Measurements from ENCODE around the gene KLF9.

Gene KLF9

GRCh38 chr9:70413799-70414775, at the start of gene KLF9:
KLF9 (minus strand) TSS chr9:70414657; CDS start chr9:70413363, 1,294 bp downstream.
- peak; percentile 55 to 81 for DNase-seq (ENCODE audit: low read depth in 2 of 2)

DNA sequence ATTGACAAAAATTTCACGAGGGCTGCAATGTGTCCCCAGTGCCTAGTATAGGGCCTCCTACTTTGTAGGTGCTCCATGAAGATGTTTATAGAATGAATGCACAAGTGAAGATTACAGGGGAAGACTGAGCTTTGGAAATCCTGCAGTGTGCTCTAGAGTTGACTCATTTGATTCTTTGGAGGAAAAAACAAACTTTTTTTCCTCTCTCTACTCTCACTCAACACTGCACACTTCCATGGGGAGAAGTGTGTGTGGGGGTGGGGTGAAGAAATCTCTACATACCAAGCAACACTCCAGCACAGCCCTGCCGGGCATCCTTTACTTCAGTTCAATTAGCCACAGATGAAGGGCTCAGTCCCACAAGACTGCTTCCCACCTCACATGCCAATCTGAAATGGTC, 49.4 kb upstream of the KLF9 start:
- no peak for DNase-seq (ENCODE audit: low read depth in 2 of 2)

DNA sequence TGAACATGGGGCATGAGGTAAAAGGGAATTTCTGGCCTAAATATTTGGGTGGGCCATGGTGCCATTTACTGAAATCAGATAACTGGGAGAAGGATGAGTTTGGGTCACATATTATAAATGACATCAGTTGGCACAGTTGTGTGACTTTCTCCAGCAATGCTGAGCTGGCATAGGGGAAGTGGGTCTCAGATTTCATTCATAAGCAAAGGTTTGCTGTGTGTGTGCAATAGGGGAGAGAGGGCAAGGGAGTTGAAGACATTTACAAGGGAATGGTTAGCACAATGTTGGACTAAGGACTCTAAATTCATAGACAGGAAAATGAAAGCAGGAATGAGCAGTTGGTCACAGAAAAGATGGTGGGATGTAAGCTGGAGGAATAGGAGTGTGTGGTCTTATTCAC, 47.8 kb upstream of the KLF9 start:
- no peak for DNase-seq (ENCODE audit: low read depth in 2 of 2)

GRCh38 chr9:70457235-70457634, 42.8 kb upstream of the KLF9 start:
- DNase-seq (ENCODE audit: low read depth in 2 of 2) = no peak

- DNase-seq (ENCODE audit: low read depth in 2 of 2) = no peak
These were observed 41.7 kb upstream of the KLF9 start for GRCh38 chr9:70455993-70456704.

DNA sequence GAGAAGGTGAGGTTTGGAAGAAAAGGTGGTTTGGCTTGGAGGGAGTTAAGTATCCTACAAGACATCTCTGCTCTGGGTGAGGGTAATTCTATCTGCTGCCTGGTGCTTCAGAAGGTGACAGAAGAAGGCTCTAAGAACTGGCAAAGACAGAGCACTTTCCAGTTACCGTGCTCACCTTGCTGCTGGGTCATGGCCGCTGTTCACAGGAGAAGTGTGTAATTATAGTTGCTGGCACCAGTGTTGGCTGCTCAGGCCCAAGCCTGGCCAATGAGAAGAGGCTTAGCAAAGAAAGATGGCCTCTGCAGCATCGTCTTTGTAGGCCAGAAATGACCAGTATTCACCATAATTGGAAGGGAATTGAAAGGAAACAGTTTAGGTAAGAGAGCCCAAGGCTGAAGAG, 37.9 kb upstream of the KLF9 start:
- no peak for DNase-seq (ENCODE audit: low read depth in 2 of 2)

GRCh38 chr9:70451765-70452164, 37.3 kb upstream of the KLF9 start:
- no peak for DNase-seq (ENCODE audit: low read depth in 2 of 2)

DNA sequence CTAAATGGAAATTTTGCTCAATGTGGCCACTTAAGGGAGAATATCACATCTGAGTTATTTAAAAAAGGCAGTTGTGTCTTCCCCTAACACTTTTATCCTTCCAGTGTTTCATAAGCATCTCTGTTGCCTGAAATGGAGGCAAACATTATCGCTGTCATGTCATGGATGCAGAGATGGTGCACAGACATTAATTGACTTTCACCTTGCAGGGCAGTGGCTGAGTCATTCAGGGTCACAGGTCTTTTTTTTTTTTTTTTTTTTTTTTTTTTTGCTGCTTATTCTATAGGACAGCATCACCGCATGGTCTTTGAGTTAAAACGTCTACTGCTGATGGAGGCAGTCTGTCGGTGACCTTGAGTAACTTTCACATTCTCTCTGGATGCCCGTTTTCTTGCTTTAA, 36.3 kb upstream of the KLF9 start:
- DNase-seq (ENCODE audit: low read depth in 2 of 2) = no peak

DNA sequence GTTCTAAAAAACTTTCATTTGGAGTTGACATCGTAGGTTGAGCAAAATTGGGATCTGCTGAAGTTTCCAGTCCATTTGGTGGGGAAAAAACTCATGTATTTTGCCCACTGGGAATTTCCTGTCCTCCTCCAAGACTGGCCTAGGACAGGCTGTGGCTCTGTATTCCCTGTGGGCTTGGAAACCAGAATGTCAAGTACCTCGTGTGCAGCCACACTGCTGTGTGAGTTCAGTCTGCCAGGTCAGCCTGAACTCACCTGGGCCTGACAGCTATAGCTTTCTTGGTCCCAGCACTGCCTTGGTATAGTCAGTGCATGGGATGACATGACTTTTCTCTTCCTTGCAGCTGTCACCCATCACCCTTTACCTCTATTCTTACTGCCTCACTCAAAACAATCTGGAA, 35.0 kb upstream of the KLF9 start:
- DNase-seq (ENCODE audit: low read depth in 2 of 2) = no peak

DNA sequence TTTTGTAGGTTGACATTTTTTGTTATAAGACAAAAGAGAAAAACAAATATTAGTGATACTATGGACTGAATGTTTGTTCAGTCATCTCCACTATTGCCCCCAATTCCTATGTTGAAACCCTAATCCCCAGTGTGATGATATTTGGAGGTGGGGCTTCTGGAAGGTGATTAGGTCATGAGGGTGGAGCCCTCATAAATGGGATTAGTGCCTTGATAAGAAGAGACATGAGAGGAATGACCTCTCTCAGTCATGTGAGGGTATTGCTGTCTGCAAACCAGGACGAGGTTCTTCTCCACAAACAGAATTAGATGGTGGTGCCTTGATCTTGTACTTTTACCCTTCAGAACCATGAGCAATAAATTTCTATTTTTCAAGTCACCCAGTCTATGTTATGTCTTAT, 34.5 kb upstream of the KLF9 start:
- no peak for DNase-seq (ENCODE audit: low read depth in 2 of 2)

- no peak for DNase-seq (ENCODE audit: low read depth in 2 of 2)
These were observed 30.4 kb upstream of the KLF9 start for GRCh38 chr9:70444904-70445303.

- DNase-seq (ENCODE audit: low read depth in 2 of 2) = no peak
These were observed 27.9 kb upstream of the KLF9 start for GRCh38 chr9:70442328-70442848.

GRCh38 chr9:70441622-70442021, 27.2 kb upstream of the KLF9 start:
- no peak for DNase-seq (ENCODE audit: low read depth in 2 of 2)

DNA sequence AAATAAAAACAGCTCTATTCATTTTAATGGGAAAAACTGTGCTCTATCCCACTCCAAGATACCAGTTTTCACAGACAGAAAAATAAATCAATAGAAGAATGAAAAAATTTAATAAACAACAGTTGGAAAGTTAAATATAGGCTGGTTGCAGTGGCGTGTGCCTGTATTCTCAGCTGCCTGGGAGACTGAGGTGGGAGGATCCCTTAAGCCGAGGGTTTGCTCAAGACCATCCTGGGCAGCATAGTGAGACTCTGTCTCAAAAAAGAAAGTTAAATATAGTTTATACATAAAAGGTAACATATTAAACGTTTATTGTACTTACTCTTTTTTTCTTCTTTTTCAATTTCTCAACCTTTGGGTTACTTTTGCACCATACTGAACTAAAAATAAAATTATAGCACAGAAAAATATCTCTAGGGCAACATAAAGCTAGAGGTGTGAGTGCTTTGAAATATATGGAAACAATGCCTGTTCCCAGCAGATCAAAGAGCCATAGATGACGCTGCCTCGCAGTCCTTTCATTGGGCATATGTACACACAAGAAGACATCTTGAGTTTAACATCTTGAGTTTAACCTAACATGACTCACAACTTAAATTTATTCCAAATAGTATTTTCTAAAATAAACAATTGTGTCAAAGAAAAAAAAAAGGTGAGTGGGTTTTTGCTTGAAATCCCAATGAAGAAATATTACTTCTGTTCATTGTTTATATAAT, 25.7 kb upstream of the KLF9 start:
- no peak for DNase-seq (ENCODE audit: low read depth in 2 of 2)

GRCh38 chr9:70438341-70438928, 24.0 kb upstream of the KLF9 start:
- DNase-seq (ENCODE audit: low read depth in 2 of 2) = no peak

DNA sequence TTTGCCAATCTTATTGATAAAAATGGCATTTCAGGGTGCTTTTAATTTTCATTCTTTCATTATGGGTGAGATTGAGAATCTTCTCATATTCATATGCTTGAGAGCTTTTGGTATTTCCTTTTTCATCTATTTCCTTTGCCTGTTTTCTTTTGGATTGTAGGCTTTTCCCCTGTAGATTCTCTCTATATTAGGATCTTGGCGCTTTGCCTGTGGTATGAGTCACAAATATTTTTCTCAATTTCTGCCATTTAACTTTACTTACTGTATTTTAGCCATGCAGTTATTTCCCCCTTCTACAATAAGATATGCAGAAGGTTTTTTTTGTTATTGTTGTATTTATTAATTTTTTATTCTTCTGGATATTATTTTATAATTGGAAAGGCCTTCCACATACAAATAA, 21.5 kb upstream of the KLF9 start:
- DNase-seq (ENCODE audit: low read depth in 2 of 2) = no peak

GRCh38 chr9:70429899-70430298, 15.4 kb upstream of the KLF9 start:
- DNase-seq (ENCODE audit: low read depth in 2 of 2) = no peak

- no peak for DNase-seq (ENCODE audit: low read depth in 2 of 2)
These were observed 14.3 kb upstream of the KLF9 start for GRCh38 chr9:70428781-70429180.

DNA sequence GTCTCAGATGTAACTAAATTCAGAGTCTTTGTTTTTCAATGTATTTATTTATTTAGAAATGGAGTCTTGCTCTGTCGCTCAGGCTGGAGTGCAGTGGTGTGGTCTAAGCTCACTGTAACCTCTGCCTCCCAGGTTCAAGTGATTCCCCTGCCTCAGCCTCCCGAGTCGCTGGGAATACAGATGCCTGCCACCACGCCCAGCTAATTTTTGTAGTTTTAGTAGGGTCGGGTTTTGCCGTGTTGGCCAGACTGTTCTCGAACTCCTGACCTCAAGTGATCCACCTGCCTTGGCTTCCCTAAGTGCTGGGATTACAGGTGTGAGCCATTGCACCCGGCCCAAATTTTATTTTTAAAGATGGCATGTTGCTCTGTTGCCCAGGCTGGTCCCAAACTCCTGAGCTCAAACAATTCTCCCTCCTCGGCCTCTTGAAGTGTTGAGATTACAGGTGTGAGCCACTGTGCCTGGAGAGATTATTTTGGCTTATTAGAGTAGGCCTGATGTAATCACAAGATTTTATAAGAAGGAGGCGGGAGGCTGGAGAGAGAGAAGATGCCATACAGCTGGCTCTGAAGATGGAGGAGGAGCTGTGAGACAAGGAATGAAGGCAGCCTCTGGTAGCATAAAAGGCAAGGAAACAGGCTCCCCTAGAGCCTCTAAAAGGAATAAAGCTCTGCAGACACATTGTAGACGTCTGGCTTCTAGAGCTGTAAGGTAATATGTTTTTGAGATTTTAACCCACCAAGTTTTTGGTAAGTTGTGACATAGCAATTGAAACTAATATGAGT, 12.9 kb upstream of the KLF9 start:
- no peak for DNase-seq (ENCODE audit: low read depth in 2 of 2)

DNA sequence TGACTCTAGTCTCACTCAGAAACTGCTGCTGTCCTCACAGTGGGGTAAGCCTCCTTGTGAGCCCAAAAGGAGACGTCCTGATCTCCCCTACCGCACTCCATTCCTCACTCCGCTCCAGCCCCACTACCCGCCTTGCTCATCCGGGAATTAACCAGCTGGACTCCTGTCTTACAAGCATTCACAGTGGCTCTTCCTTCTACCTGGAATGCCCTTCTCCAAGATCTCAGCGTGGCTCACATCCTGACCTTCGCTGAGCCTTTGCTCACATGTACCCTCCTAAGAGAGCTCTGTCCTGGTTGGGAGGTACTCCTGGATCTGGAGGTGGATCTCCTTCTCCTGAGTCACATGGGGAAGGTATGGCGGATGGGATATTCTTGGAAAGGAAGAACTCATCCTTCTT, 10.7 kb upstream of the KLF9 start:
- no peak for DNase-seq (ENCODE audit: low read depth in 2 of 2)

Measured in stimulated activated CD4-positive, alpha-beta T cell treated with anti-CD3 and anti-CD28 coated beads, Interleukin-1b, Interleukin-23, amount 100 ng/mL, for 1 hour (primary cell).